ENCODE data around the gene PINK1. TPM values are rescaled to one million over a fixed set of nuclear protein-coding genes. Genes with fewer than 3 reads are reported as not detected.

Gene PINK1
- total RNA-seq, 3 donors from 2014 or later, result 92.1 to 146 (median 94.1) TPM

DNA sequence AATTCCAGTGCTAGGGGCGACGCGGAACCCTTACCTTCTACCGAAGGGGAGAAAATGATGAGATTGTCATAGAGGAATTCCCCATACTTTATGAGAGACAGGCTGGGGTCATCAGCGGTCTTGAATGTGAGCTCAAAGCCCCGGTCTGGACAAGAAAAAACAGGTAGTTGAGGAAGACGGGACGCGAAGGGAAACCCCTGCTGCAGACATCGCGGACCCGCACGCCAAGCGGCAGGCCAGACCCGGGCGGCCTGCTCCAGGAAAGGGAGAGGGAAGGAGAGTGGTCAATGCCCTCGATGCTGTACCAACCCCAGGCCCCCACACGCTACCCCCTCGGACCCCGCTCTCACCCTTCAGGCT, 27.6 kb downstream of the PINK1 start:
- TF ChIP-seq, protein P1, sequence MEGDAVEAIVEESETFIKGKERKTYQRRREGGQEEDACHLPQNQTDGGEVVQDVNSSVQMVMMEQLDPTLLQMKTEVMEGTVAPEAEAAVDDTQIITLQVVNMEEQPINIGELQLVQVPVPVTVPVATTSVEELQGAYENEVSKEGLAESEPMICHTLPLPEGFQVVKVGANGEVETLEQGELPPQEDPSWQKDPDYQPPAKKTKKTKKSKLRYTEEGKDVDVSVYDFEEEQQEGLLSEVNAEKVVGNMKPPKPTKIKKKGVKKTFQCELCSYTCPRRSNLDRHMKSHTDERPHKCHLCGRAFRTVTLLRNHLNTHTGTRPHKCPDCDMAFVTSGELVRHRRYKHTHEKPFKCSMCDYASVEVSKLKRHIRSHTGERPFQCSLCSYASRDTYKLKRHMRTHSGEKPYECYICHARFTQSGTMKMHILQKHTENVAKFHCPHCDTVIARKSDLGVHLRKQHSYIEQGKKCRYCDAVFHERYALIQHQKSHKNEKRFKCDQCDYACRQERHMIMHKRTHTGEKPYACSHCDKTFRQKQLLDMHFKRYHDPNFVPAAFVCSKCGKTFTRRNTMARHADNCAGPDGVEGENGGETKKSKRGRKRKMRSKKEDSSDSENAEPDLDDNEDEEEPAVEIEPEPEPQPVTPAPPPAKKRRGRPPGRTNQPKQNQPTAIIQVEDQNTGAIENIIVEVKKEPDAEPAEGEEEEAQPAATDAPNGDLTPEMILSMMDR (IDR thresholded peaks at IDR 0.05), result no peak
- TF ChIP-seq POLR2AphosphoS5 (IDR thresholded peaks at IDR 0.05) (no peak), POLR2A (IDR thresholded peaks at IDR 0.05) (no peak)
- Histone ChIP-seq H3K9me3 (no peaks in the 10 kb centered on the region), H3K4me1 (peaks cover 5 to 7% of the 10 kb centered on the region in 2 donors), H3K27me3 (no peaks in the 10 kb centered on the region), H3K27ac (peak overlapping the region; percentile 84 to 91), H3K36me3 (no peaks in the 10 kb centered on the region), H3K4me3 (peak overlapping the region; percentile 81 to 100 (median 96))
- DNase-seq (ENCODE audit: low spot score in 2 of 2), result no peak
- intact Hi-C loops (cut with DNase I; ENCODE audit: low total_unique reads), result no loop called here

DNA sequence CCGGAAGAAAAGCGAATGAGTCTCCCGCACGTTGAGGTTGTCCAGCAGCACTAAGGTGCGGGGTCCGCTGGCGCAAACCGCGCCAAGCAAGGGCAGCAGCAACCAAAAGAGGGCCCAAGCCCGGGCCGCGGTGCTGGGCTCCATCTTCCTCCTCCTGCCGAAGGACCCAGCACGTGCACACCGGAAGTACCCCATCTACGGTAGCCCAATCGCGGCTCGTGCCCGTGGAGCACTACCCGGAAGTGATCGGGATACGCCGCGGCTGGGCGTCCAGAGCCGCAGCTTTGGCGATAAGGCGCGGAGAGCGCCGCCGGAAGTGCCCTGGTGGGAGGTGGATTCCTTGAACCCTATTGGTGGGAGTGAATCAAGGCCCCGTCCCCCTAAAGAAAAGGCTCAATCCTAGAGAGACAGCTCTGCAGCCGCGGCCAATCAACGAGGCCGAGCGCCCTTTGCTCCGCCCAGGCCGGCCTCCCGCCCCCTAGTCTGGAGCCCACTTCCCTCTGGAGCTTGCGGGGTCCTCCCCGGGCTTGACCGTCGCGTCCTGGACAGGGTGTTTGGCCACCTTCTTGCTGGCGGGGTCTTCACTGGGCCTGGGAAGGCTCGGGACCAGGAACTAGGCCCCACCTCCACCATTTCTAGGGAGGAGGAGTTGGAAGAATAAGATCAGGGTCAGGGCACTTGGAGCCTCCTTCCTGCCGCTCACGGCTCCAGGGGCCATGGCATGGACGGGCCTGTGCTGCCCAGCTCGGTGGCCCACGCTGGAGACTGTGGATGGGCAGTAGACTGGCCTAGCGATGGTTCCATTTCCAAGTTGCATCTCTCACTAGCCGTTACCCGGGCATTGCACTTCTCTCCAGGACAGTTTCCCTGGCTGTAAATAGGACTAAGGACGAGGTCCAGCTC, 28.2 kb downstream of the PINK1 start, which contains the start of gene DDOST:
TSS of gene DDOST (minus strand) at position 163 of the 903 bp plus-strand sequence. CDS start at position 144, 19 bp downstream.
- Histone ChIP-seq H3K36me3 (no peaks in the 10 kb centered on the region), H3K27me3 (no peaks in the 10 kb centered on the region), H3K9me3 (no peaks in the 10 kb centered on the region), H3K4me3 (peak within 1 kb of the TSS; percentile 81 to 100 (median 96)), H3K27ac (peak within 1 kb of the TSS; percentile 84 to 91), H3K4me1 (peaks cover 5 to 7% of the 10 kb centered on the region in 2 donors)
- DNase-seq (ENCODE audit: low spot score in 2 of 2), result peak; percentile 90 to 94
- TF ChIP-seq POLR2AphosphoS5 (IDR thresholded peaks at IDR 0.05), result peak; percentile 43 to 85 (median 62)
- TF ChIP-seq, protein P1 (IDR thresholded peaks at IDR 0.05), result peak in 1 of 3 donors; percentile 32
- no peak for TF ChIP-seq POLR2A (IDR thresholded peaks at IDR 0.05)
- intact Hi-C loops (cut with DNase I; ENCODE audit: low total_unique reads), result no loop called here

DNA sequence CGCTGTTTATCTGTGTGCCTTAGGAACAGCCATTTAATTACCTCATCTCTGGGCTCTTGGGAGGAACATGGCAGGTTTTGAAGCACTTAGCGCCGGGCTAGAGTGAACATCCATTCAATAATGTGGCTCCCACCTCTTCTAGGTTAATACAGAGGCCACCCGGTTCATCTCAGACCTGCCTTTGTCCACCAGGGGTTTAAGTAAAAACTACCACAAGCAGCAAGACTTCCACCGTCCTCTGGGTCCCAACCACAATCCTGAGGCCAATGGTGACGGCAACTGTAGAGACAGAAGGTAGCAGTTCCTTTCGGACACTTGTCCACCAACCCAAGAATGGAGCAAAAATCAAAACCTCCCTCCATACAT, 28.8 kb downstream of the PINK1 start:
- DNase-seq (ENCODE audit: low spot score in 2 of 2), result no peak
- intact Hi-C loops (cut with DNase I; ENCODE audit: low total_unique reads), result no loop called here
- Histone ChIP-seq H3K27ac (peak overlapping the region; percentile 84 to 91), H3K27me3 (no peaks in the 10 kb centered on the region), H3K4me3 (peak overlapping the region; percentile 81 to 100 (median 96)), H3K4me1 (peaks cover 5 to 7% of the 10 kb centered on the region in 2 donors), H3K36me3 (no peaks in the 10 kb centered on the region), H3K9me3 (no peaks in the 10 kb centered on the region)
- TF ChIP-seq, protein P1 (IDR thresholded peaks at IDR 0.05), result no peak
- TF ChIP-seq POLR2A (IDR thresholded peaks at IDR 0.05), result no peak
- TF ChIP-seq POLR2AphosphoS5 (IDR thresholded peaks at IDR 0.05), result no peak

DNA sequence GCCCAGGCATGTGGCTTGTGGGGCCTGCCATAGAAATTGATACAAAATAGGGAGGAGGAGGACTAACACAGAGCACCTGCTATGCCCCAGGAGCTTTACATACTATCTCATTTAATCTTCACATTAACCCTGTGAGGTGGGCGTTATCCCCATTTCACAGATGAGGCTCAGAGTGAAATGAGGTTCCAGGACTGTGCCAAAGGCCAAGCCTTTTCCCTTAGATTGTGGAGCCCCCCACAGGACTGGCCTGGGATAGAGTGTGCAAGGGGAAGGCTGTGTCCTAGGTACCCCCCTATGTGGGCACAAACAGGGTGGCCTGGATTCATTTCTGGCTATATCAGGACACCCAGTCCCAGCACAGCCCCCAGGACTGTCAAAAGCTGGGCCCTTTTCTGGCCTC, 30.1 kb downstream of the PINK1 start:
- H3K4me1 ChIP-seq, result peaks cover 5 to 7% of the 10 kb centered on the region in 2 donors
- intact Hi-C loops (cut with DNase I; ENCODE audit: low total_unique reads), result no loop called here
- H3K36me3 ChIP-seq, result no peaks in the 10 kb centered on the region
- no peaks in the 10 kb centered on the region for H3K9me3 ChIP-seq
- H3K27ac ChIP-seq, result no peak overlapping the region
- TF ChIP-seq POLR2A (IDR thresholded peaks at IDR 0.05), result no peak
- TF ChIP-seq, protein P1 (IDR thresholded peaks at IDR 0.05), result no peak
- TF ChIP-seq POLR2AphosphoS5 (IDR thresholded peaks at IDR 0.05), result no peak
- no peak overlapping the region for H3K4me3 ChIP-seq
- H3K27me3 ChIP-seq, result no peaks in the 10 kb centered on the region
- no peak for DNase-seq (ENCODE audit: low spot score in 2 of 2)
